HG02870 (cell line): ENCODE data around the gene S1PR1.
"Not testable (repeated sequence)": the region's sequence is repeated elsewhere in the genome, so short reads cannot be mapped to it uniquely, and the experiment has no call there.

Experiments used
- ATAC-seq: cut with Tn5 transposase; IDR thresholded peaks from one replicate; pipeline ENCODE4 v1.9.1; 2021; ENCODE audit warnings: mild to moderate bottlenecking, moderate library complexity; ENCODE audit not compliant: unreplicated experiment

Gene S1PR1

DNA sequence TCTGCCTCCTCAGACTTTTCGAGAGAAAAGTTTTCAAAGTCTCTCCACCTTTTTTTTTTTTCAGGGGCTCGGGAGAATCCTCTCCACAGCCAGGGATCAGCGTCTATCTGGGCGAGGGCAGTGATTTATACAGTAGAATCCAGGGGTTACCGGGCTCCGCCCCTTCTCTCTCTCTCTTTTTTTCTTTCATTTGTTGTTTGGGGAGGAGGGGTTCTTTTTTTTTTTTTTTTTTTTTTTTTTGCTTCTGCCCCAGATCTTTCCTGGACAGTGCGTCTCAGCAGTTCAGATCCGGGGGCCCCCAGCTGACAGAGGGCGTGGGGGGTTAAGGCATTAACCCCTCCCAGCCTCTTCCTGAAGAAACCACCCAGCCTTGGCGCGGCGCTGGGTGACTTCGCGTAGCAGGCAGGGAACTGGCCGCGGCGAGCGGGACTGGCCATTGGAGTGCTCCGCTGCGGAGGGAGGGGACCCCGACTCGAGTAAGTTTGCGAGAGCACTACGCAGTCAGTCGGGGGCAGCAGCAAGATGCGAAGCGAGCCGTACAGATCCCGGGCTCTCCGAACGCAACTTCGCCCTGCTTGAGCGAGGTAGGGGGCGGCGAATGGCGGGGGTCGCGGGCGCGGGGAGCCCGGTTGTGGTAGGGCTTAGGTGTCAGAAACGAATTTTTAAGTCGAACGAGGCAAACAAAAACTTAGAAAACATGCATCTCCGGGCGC lies at the start of gene S1PR1:
Gene S1PR1, plus strand, starts transcription at position 504 of the 713 bp plus-strand sequence. CDS start 1,966 bp downstream, outside the sequence.
- peak; percentile 12 for ATAC-seq

DNA sequence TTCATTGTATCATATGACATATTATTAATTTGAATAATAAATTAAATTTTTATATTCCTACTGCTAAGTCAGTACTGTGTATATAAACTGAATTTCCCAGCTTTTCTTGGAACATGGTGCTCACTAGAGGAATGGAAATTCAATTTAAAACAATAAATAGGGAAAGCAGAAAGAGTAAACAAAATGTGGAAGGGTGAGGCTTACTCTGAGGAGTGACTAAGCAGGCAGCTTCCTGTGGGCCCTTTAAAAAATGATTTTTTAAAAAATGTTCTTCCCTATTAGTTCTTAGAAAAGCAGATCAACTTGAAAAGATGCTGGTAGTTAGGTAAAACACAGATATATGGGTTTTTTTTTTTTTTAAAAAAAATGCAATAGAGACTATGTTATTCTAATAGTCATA lies 49.5 kb upstream of the S1PR1 start:
- ATAC-seq: no peak

DNA sequence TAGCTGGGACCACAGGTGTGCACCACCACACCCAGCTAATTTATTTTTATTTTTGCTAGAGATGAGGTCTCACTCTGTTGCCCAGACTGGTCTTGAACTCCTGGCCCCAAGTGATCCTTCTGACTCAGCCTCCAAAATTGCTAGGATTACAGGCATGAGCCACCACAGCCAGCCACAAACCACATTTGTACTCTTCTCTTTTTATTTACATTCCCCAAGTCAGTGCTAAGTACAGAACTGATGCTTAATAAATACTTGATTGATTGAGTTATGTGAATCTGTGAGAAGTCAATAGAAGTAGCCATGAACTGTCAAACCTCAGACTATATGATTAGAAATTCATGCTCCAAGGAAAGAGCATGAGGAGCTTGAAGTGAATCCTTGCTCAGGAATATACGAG lies 48.5 kb upstream of the S1PR1 start:
- ATAC-seq: no peak

DNA sequence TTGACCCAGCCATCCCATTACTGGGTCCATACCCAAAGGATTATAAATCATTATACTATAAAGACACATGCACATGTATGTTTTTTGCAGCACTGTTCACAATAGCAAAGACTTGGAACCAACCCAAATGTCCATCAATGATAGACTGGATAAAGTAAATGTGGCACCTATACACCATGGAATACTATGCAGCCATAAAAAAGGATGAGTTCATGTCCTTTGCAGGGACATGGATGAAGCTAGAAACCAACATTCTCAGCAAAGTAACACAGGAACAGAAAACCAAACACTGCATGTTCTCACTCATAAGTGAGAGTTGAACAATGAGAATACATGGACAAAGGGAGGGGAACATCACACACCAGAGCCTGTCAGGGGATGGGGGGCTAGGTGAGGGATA lies 47.9 kb upstream of the S1PR1 start:
- ATAC-seq: not testable (repeated sequence)

DNA sequence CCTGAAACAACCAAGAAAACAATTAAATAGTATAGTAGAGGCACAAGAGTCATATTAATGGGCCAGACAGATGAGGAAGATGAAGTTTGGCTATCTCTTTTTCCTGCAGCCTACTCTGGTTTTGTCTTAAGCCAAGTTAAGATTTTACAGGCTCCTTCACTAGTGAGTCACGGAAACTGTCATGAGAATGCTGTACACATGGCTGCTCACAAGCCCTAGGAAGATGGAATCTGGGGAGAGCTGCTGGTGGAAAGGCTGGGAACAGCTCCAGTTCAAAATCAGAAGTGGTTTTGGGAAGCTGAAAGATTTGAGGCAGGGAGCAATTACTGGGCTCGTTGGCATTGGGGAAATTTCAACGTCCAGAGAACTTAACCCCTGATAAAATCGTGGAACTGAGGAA lies 46.4 kb upstream of the S1PR1 start:
- ATAC-seq: no peak

DNA sequence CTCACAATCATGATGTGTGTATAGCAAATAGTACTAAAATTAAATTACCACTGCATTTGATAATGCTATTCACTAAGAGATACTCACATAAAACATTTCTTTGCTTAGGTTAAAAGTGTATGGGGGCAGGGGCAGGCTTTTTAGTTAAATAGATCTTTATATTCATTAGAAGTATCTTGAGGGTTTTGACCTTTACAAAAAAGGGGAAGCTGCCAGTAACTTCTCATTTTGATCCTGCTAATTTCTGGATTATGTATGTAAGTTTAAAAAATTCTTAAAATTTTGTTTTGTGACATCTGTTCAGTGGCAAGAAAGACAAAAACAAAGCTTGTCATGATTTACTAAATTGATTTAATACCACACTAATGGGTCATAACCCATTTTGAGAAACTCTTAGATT lies 45.8 kb upstream of the S1PR1 start:
- no peak for ATAC-seq

DNA sequence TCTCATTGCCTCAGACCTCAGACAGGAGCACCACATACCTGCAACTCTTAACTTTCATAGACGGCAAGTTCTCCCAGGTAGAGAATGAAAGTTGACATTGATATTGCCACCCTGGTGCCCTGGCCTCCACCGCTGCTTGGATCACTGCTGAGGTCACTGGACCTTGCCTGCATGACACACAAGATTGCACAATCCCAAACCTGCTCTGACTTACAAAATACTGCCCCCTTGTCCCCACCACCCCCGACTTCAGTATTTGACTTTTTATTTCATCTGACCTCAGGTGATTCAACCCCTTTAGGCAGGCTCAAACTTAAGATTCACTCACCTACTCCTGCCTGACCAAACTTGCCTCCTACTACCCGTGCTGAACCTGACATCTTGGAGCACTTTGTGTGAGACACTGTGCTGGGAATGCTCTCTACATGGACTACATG lies 43.1 kb upstream of the S1PR1 start:
- no peak for ATAC-seq

DNA sequence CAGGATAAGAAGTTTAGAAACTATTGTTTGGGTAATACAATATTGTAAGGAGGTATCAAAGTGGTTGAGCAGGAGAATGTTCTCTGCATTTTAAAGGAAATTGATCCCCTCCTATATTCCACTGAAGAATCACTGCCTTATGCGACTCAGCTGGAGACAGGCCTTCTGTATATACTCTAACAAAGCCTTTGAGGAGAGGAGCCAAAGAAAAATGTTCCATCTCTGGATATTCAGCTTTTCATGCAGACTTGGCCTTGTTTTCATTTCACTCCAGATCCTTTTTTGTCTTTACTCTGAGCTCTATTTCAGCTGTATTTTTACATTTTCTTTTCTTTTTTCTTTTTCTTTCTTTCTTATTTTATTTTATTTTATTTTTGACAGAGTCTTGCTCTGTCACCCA lies 42.1 kb upstream of the S1PR1 start:
- no peak for ATAC-seq

DNA sequence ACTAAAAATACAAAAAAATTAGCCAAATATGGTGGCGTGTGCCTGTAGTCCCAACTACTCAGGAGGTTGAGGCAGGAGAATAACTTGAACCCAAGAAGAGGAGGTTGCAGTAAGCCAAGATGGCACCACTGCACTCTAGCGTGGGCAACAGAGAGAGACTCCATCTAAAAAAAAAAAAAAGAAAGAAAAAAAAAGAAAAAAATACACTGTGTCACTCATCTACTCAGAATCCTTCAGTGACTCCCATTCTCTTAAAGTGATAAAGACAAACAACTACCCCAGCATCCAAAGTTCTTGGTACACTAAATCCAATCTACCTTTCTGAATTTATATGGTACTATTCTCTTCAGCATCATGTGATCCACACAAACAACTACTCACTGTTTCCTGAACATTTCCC lies 40.2 kb upstream of the S1PR1 start:
- ATAC-seq: no peak

DNA sequence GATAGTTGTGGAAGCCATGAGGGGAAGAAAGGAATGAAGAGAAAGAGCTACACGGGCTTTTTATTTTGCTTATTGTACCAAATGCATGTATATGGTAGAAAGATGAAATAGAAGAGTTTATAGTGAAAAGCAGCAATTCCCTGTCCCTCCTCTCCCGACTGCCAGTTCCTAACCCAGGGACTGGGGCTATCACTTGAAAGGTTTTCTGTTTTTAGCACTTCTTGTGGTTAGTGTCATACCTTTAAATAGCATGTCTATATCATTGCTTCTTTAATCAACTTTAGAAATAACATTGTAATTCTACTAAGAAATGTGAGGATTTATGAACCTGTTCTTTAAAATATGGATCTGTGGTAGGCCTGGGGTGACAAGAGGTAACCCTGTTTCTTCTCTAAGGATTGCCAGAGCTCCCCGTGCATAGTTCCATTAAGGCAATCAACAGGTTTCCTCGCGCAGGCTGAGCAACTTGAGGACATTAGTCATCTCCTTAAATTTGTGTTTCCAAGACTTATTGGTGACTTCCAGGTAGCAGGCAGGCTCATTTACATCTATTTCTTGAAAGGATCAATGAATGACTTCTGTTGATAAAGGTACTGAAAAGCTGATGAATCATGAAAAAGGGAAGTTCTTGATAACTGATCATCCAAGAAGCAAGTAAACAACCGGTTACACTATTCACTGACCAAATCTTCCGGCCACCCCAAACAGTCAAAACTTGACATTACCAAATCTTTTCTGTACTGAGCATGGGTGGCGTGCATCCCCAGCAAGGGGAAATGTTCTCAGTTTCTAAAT lies 37.8 kb upstream of the S1PR1 start:
- ATAC-seq: peak; percentile 100

DNA sequence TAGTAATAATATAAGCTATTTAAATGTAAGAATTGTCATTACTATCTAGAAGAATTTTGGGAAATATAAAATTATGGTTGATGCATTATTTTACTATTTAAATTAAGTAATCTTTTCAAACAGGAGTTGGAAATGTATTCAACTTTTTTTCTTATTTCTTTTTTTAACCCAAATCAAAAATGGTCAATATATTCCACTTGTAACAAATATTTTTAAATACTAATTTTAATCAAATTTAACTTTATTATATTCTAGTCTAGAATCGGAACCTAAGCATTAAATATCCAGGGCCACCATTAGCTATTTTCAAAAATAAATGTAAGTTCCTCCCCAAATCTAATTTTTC lies 37.2 kb upstream of the S1PR1 start:
- no peak for ATAC-seq

DNA sequence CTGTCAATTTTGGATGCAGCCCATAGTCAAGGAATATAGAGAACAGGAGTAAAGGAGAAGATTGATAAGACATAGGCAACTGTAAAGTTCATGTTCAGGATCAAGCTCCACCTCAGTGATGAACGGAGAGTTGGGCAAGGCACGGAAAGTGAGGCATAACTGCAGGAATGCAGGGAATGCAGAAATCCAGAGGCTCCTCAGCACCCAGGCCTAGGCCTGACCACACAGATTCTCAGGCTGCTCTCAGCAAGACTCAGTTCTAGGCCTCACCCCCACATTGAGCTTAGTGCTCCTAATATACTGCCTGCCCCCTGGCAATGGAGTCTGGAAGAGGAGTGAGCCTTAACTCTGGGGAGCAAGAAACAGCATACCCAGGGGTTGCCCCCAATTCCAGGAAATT lies 36.3 kb upstream of the S1PR1 start:
- no peak for ATAC-seq

DNA sequence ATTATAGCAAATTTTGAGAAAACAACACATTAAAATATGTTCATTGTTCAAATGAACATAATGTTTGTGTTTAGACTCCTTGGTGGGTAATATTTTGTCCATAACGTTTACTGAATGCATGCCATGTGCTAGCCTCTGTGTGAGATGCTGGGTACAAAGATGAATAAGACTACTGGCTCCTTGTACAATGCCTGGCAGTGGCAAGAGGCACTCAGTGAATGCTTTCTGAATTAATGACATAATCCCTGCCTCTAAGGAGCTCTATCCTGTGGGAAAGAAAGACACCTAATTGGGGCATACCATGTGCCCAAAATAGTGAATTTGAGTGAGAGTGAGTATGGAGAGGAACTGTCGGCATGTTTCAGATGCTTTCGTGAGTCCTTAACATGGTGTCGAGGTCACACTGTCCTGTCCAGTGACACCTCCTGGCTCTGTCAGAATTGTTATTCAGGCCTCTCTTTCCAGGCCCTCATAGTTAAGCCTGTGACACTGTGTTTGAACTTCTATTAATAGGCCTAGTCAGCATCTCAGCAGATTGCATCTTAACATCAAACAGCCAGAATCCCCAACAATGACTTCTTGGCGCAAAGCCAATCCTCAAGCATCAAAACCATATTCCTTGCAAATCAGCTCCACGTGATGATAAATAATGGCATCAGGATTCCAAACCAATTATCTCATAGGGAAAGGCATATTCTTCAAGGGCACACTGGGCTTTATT lies 32.8 kb upstream of the S1PR1 start:
- no peak for ATAC-seq

DNA sequence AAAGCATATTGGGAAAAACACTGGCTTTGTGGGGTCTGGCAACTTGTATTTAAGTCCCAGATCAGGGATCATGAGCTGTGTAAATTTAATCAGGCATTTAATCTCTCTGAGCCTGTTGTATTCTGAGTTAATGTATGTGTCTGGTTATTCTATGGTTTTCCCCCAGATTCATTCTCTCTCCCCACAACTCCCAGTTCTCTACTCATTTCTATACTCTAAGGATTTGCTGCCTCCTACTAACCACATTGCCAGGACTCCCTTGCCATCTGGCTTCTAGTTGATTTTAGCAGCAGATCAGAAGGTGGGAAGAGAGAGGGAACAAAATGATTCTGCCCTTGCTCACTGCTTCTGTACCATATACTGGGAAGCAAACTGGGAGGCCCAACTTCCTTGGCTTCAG lies 31.4 kb upstream of the S1PR1 start:
- peak; percentile 63 for ATAC-seq

DNA sequence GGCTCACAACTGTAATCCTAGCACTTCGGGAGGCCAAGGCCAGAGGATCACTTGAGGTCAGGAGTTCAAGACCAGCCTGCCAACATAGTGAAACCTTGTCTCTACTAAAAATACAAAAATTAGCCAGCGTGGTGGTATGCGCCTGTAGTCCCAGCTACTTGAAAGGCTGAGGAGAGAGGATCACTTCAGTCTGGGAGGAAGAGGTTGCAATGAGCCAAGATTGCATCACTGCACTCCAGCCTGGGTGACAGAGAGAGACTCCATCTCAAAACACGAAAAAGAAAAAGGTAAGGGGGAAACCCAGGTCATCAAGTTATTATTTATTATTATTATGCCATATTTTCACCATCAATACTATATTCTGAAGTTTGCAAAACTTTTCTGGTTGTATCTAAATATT lies 30.7 kb upstream of the S1PR1 start:
- ATAC-seq: not testable (repeated sequence)

DNA sequence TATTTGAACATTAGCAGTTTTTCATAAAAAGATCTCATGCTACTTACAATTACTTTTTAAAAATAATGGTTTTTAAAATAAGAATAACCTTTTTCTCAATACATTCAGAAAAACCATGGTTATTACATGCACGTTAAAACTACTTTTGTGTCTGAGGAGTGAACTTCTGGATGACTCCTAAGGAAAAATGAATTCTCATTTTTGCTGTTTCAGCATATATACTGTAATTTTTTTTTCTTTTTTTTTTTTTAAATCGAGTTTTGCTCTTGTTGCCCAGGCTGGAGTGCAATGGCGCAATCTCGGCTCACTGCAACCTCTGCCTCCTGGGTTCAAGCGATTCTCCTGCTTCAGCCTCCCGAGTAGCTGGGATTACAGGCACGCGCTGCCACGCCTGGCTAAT lies 29.5 kb upstream of the S1PR1 start:
- not testable (repeated sequence) for ATAC-seq

DNA sequence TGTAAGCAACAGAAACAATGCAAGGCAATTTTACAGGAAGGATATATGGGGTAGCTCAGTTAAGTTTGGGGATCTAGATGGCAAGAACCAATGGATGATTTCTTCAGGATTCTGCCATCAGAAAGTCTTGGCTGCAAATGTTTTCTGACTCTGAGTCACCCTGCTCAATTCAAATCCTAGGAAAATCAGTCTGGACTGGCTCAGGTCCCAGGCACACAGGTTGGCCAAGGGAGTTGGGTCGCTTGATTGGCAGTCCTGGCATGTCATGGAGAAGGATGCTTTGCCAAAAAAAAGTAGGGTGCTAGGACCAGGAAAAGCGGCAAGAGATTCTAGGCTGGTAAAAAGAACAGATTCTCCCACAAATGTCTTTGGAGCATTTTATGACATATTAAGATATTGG lies 28.9 kb upstream of the S1PR1 start:
- ATAC-seq: no peak

DNA sequence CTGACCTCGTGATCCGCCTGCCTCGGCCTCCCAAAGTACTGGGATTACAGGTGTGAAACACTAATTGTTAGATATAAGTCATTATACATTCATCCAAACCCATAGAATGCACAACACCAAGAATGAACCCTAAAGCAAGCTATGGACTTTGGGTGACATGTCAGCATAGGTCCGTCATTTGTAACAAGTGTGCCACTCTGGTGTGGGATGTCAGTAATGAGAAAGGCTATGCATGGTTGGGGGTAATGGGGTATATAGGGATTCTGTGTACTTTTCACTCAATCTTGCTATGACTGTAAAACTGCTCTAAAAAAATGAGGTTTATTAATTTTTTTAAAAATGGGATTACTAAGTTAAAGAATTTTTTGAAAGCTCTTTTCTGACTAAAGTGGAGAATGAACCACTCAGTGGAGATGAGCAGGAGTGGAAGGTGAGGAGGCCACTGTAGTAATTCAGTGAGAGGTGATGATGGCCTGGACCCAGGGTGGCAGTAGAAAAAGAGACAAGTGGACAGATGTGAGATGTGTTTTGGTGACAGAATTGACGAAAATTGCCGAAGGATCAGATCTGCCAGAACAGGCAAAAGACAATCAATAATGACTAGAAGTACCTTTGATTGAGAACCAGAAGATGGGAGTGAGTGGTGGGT lies 21.3 kb upstream of the S1PR1 start:
- no peak for ATAC-seq

DNA sequence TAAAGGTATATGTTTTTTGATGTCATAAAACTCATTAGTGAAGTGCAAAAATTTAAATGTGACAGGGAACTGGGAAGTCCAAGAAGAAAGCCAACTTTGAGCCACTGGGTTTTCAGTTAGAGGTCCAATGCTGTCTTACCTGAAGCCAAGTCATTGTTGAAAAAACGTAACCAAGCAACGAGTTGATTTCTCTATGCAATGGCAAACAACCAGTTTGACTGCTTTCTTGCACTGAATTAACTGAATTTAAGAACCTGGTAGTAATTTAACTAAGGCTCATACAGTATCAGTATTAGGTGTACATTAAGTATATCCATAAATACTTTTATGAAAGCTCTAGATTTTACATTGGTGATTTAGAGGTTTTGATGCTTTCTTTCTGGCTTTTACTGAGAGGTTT lies 20.2 kb upstream of the S1PR1 start:
- ATAC-seq: no peak

DNA sequence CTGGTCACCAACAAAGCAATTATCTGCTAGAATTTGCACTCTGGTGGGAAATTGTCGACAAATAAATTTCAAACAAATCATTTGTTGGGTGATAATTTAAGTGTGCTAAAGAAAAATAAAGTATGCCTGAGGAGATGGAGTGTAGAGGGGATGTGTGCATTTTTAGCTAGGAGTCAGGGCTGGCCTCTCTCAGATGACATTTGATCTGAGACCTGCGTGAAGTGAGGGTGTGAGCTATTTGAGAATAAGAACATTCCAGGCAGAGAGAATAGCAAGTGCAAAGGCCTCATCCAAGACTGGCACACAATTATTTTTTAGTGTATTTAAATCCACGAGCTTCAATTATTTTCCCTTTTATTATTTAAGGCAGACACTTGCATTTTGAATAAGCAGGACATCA lies 19.7 kb upstream of the S1PR1 start:
- ATAC-seq: no peak

DNA sequence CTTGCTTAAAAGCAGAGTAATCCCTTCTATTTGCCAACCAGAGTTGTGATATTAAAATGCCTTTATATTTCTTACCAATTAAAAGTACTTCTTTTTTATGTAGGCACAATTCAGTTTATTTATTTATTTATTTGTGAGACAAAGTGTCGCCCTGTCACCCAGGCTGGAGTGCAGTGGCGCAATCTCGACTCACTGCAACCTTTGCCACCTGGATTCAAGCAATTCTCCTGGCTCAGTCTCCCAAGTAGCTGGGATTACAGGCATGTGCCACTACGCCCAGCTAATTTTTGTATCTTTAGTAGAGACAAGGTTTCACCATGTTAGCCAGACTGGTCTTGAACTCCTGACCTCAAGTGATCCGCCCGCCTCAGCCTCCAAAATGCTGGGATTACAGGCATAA lies 17.9 kb upstream of the S1PR1 start:
- not testable (repeated sequence) for ATAC-seq
